Measurements from ENCODE around the gene MRPL9.

The MRPL9 gene

GRCh38 chr1:151779852-151780251 is 16.6 kb upstream of the MRPL9 start:
- H3K36me3 ChIP-seq (ENCODE audit: insufficient read depth, low read length) = no peaks in the 10 kb centered on the region; the same call in 1 of the 2 replicates
- no peaks in the 10 kb centered on the region for H4K20me1 ChIP-seq (ENCODE audit: insufficient read depth, low read length)
- no peaks in the 10 kb centered on the region for H3K9me3 ChIP-seq (ENCODE audit: low read length)
- no peak overlapping the region for H3K27ac ChIP-seq (ENCODE audit: low read depth, low read length, poor library complexity, severe bottlenecking)
- no peaks in the 10 kb centered on the region for H3F3A ChIP-seq (ENCODE audit: insufficient read depth, low read length)
- no peaks in the 10 kb centered on the region for H3K9me2 ChIP-seq (ENCODE audit: low read depth, low read length)
- H3K4me1 ChIP-seq (ENCODE audit: insufficient read depth, low read length, severe bottlenecking) = no peaks in the 10 kb centered on the region
- TF ChIP-seq, protein P1, sequence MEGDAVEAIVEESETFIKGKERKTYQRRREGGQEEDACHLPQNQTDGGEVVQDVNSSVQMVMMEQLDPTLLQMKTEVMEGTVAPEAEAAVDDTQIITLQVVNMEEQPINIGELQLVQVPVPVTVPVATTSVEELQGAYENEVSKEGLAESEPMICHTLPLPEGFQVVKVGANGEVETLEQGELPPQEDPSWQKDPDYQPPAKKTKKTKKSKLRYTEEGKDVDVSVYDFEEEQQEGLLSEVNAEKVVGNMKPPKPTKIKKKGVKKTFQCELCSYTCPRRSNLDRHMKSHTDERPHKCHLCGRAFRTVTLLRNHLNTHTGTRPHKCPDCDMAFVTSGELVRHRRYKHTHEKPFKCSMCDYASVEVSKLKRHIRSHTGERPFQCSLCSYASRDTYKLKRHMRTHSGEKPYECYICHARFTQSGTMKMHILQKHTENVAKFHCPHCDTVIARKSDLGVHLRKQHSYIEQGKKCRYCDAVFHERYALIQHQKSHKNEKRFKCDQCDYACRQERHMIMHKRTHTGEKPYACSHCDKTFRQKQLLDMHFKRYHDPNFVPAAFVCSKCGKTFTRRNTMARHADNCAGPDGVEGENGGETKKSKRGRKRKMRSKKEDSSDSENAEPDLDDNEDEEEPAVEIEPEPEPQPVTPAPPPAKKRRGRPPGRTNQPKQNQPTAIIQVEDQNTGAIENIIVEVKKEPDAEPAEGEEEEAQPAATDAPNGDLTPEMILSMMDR (IDR thresholded peaks at IDR 0.05; ENCODE audit: low read length) = no peak
- no peak for TF ChIP-seq EZH2 (IDR thresholded peaks at IDR 0.05; ENCODE audit: borderline replicate concordance, low read length)
- no peaks in the 10 kb centered on the region for H3K27me3 ChIP-seq (ENCODE audit: insufficient read depth, low read length)
- H3K4me2 ChIP-seq (ENCODE audit: low read length) = no peak overlapping the region
- no peak overlapping the region for H3K9ac ChIP-seq (ENCODE audit: low read length)
- no peak overlapping the region for H3K4me3 ChIP-seq (ENCODE audit: low read depth, low read length, poor library complexity, severe bottlenecking)
- H3K79me2 ChIP-seq (ENCODE audit: insufficient read depth, low read length) = no peaks in the 10 kb centered on the region
- H2AFZ ChIP-seq (ENCODE audit: low read length) = no peak overlapping the region

- Histone ChIP-seq H3K4me2 (ENCODE audit: low read length) (no peak overlapping the region), H3K4me1 (ENCODE audit: insufficient read depth, low read length, severe bottlenecking) (no peaks in the 10 kb centered on the region), H3F3A (ENCODE audit: insufficient read depth, low read length) (no peaks in the 10 kb centered on the region), H3K27ac (ENCODE audit: low read depth, low read length, poor library complexity, severe bottlenecking) (no peak overlapping the region), H2AFZ (ENCODE audit: low read length) (no peak overlapping the region), H3K9me3 (ENCODE audit: low read length) (no peaks in the 10 kb centered on the region), H3K36me3 (ENCODE audit: insufficient read depth, low read length) (no peaks in the 10 kb centered on the region; the same call in 1 of the 2 replicates), H3K27me3 (ENCODE audit: insufficient read depth, low read length) (no peaks in the 10 kb centered on the region), H4K20me1 (ENCODE audit: insufficient read depth, low read length) (no peaks in the 10 kb centered on the region), H3K79me2 (ENCODE audit: insufficient read depth, low read length) (no peaks in the 10 kb centered on the region), H3K9ac (ENCODE audit: low read length) (no peak overlapping the region), H3K9me2 (ENCODE audit: low read depth, low read length) (no peaks in the 10 kb centered on the region), H3K4me3 (ENCODE audit: low read depth, low read length, poor library complexity, severe bottlenecking) (no peak overlapping the region)
- TF ChIP-seq, protein P1 (IDR thresholded peaks at IDR 0.05; ENCODE audit: low read length) = no peak
- no peak for TF ChIP-seq EZH2 (IDR thresholded peaks at IDR 0.05; ENCODE audit: borderline replicate concordance, low read length)
These were observed 14.0 kb upstream of the MRPL9 start for GRCh38 chr1:151777317-151777716.

GRCh38 chr1:151776665-151777062 is 13.4 kb upstream of the MRPL9 start:
- Histone ChIP-seq H2AFZ (ENCODE audit: low read length) (no peak overlapping the region), H3K9ac (ENCODE audit: low read length) (no peak overlapping the region), H3K4me3 (ENCODE audit: low read depth, low read length, poor library complexity, severe bottlenecking) (no peak overlapping the region), H3K4me2 (ENCODE audit: low read length) (no peak overlapping the region), H3F3A (ENCODE audit: insufficient read depth, low read length) (no peaks in the 10 kb centered on the region), H3K36me3 (ENCODE audit: insufficient read depth, low read length) (no peaks in the 10 kb centered on the region; the same call in 1 of the 2 replicates), H3K9me3 (ENCODE audit: low read length) (no peaks in the 10 kb centered on the region), H3K79me2 (ENCODE audit: insufficient read depth, low read length) (no peaks in the 10 kb centered on the region), H3K27me3 (ENCODE audit: insufficient read depth, low read length) (no peaks in the 10 kb centered on the region), H3K9me2 (ENCODE audit: low read depth, low read length) (no peaks in the 10 kb centered on the region), H4K20me1 (ENCODE audit: insufficient read depth, low read length) (no peaks in the 10 kb centered on the region), H3K27ac (ENCODE audit: low read depth, low read length, poor library complexity, severe bottlenecking) (no peak overlapping the region), H3K4me1 (ENCODE audit: insufficient read depth, low read length, severe bottlenecking) (no peaks in the 10 kb centered on the region)
- no peak for TF ChIP-seq EZH2 (IDR thresholded peaks at IDR 0.05; ENCODE audit: borderline replicate concordance, low read length)
- TF ChIP-seq, protein P1 (IDR thresholded peaks at IDR 0.05; ENCODE audit: low read length) = no peak

Data from OCI-LY1 (cell line).